Inferior parietal cortex (tissue), 1 donor: ENCODE results near the gene RPL13.
"Not testable (repeated sequence)": the region's sequence is repeated elsewhere in the genome, so short reads cannot be mapped to it uniquely, and the experiment has no call there.

Experiments
- DNase-seq: peaks from one replicate; pipeline ENCODE4 v3.0.0-alpha.2; 2016; ENCODE audit errors: extremely low spot score

The RPL13 gene

GRCh38 chr16:89563639-89564392 lies 3.3 kb downstream of the RPL13 start:
- DNase-seq, result no peak

- no peak for DNase-seq
These were observed 4.2 kb downstream of the RPL13 start for GRCh38 chr16:89564476-89565255.

GRCh38 chr16:89565256-89565505 lies 4.7 kb downstream of the RPL13 start:
- no peak for DNase-seq

- DNase-seq, result no peak
These were observed 5.3 kb downstream of the RPL13 start for GRCh38 chr16:89565506-89566372.

GRCh38 chr16:89567656-89568594 lies 7.4 kb downstream of the RPL13 start:
- no peak for DNase-seq

- no peak for DNase-seq
These were observed 9.2 kb downstream of the RPL13 start for GRCh38 chr16:89569506-89570341.

GRCh38 chr16:89570342-89570923 lies 10.0 kb downstream of the RPL13 start:
- no peak for DNase-seq

GRCh38 chr16:89570983-89571598 lies 10.6 kb downstream of the RPL13 start:
- DNase-seq, result not testable (repeated sequence)

GRCh38 chr16:89571636-89572035 lies 11.2 kb downstream of the RPL13 start:
- no peak for DNase-seq

- DNase-seq, result no peak
These were observed 11.6 kb downstream of the RPL13 start for GRCh38 chr16:89572073-89572484.

- no peak for DNase-seq
These were observed 12.2 kb downstream of the RPL13 start for GRCh38 chr16:89572485-89573205.

- no peak for DNase-seq
These were observed 13.6 kb downstream of the RPL13 start for GRCh38 chr16:89573826-89574680.

- no peak for DNase-seq
These were observed 14.3 kb downstream of the RPL13 start for GRCh38 chr16:89574681-89575246.

GRCh38 chr16:89575247-89576152 lies 15.0 kb downstream of the RPL13 start, which contains the start of gene CPNE7:
Gene CPNE7 (plus strand): TSS chr16:89575758. CDS start chr16:89575898, 140 bp downstream.
- DNase-seq, result no peak

GRCh38 chr16:89576153-89577054 lies 15.9 kb downstream of the RPL13 start:
- no peak for DNase-seq
